ENCODE data around the gene PRPF31.

DNA sequence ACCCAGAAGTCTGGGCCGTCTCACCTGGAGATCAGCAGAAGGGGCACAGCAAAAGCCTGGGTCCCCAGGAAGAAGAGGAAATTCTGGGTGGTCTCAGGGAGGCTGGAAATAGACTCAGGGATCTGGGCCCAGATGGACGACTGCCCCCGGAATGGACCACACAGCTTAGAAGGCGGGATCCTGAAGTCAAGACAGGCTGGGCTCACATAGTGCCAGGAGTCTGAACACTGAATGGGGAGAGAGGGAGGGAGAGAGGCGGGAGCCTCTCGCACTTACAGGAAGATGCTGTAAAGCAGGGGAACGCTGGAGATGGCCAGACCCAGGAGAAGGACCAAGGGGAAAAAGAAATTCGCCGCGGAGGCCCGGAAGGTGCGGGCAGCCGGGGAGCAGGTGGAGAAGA, 45.3 kb downstream of the PRPF31 start:
- TF ChIP-seq REST (IDR thresholded peaks at IDR 0.05; ENCODE audit: low read depth, low read length) (no peak), CTCF (IDR thresholded peaks at IDR 0.05) (no peak), YY1 (IDR thresholded peaks at IDR 0.05; ENCODE audit: low read depth) (no peak), TAF1 (IDR thresholded peaks at IDR 0.05; ENCODE audit: borderline replicate concordance, low read depth, low read length) (no peak), NFIC (IDR thresholded peaks at IDR 0.05; ENCODE audit: borderline replicate concordance) (no peak), JUND (IDR thresholded peaks at IDR 0.05) (no peak), POLR2AphosphoS5 (IDR thresholded peaks at IDR 0.05; ENCODE audit: low read depth, low read length) (no peak), USF1 (IDR thresholded peaks at IDR 0.05; ENCODE audit: borderline replicate concordance, low read depth) (no peak)
- TF ChIP-seq, protein P1, sequence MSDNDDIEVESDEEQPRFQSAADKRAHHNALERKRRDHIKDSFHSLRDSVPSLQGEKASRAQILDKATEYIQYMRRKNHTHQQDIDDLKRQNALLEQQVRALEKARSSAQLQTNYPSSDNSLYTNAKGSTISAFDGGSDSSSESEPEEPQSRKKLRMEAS (IDR thresholded peaks at IDR 0.05; ENCODE audit: low read depth) = no peak
